ENCODE results near the gene MYO18A. TPM values are rescaled to one million over a fixed set of nuclear protein-coding genes. Genes with fewer than 3 reads are reported as not detected.
"Not testable (repeated sequence)": the region's sequence is repeated elsewhere in the genome, so short reads cannot be mapped to it uniquely, and the experiment has no call there.

Gene MYO18A
- total RNA-seq, 2 donors from 2014 or later: 45.4 to 73.2 TPM

DNA sequence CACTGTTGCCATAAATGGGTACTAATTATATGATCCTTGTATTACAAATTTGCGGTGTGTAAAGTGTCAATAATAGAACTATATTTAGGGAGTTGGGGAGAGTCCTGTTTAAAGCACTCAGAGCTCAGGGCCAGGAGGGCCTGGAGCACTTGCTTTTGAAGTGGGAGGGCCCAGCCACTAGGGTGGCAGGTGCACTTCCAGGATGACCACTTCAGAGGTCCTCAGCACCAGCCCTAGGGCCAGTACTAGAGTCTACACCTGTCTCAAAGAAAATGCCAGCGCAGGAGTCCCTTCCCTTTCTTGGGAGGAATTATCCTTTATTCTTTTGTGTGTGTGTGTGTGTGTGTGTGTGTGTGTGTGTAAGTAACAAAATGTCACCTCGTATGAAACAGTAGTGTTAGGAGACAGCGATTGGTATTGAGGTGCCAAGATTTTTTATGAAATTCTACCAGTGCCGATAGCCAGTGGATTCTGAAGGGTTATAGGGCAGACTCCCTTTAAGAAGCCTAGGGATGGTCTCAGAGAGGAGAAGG, 31.9 kb downstream of the MYO18A start:
- DNase-seq (no peak), ATAC-seq (peak; percentile 2)
- 19 to 27% methylated on average over 5 of the region's 5 CpGs for WGBS, 2 donors
- Histone ChIP-seq H3K4me1 (peaks cover 61% of the 10 kb centered on the region), H3K9me3 (no peaks in the 10 kb centered on the region), H3K4me3 (peak overlapping the region in 1 of 2 donors; percentile 24), H3K27ac (peak overlapping the region; percentile 58 to 85 (median 64)), H3K27me3 (no peaks in the 10 kb centered on the region), H3K36me3 (replicated peaks in 1 of 2; ENCODE audit: insufficient read depth in 1 of 2, low read depth in 2 of 2) (no peaks in the 10 kb centered on the region)
- intact Hi-C loops (cut with DNase I): loop anchor here (5.0 to 10.0 kb wide), 2 partner anchors 34 to 136 kb away; partner anchors contain the start of gene MYO18A
- no peak for TF ChIP-seq POLR2A (IDR thresholded peaks at IDR 0.05)
- TF ChIP-seq, protein P1, sequence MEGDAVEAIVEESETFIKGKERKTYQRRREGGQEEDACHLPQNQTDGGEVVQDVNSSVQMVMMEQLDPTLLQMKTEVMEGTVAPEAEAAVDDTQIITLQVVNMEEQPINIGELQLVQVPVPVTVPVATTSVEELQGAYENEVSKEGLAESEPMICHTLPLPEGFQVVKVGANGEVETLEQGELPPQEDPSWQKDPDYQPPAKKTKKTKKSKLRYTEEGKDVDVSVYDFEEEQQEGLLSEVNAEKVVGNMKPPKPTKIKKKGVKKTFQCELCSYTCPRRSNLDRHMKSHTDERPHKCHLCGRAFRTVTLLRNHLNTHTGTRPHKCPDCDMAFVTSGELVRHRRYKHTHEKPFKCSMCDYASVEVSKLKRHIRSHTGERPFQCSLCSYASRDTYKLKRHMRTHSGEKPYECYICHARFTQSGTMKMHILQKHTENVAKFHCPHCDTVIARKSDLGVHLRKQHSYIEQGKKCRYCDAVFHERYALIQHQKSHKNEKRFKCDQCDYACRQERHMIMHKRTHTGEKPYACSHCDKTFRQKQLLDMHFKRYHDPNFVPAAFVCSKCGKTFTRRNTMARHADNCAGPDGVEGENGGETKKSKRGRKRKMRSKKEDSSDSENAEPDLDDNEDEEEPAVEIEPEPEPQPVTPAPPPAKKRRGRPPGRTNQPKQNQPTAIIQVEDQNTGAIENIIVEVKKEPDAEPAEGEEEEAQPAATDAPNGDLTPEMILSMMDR (IDR thresholded peaks at IDR 0.05): no peak

DNA sequence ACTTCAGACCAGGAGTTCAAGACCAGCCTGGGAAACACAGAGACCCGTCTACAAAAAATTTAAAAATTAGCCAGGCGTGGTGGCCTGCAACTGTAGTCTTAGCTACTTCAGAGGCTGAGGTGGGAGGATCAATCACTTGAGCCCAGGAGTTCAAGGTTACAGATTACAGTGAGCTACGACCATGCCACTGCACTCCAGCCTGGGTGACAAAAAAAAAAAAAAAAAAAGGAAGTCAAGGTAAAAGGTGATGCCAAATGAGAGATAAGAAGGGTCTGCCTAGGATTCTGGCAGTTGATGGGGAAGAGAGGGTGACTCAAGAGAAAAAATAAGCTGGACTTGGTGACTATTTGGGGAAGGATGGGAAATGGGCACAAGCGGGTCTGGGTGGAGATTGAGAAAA, 32.5 kb downstream of the MYO18A start:
- Histone ChIP-seq H3K9me3 (no peaks in the 10 kb centered on the region), H3K27ac (peak overlapping the region in 1 of 4 donors; percentile 85), H3K27me3 (no peaks in the 10 kb centered on the region), H3K4me1 (peaks cover 61% of the 10 kb centered on the region), H3K36me3 (replicated peaks in 1 of 2; ENCODE audit: insufficient read depth in 1 of 2, low read depth in 2 of 2) (no peaks in the 10 kb centered on the region), H3K4me3 (no peak overlapping the region)
- no peak for DNase-seq
- 55 to 57% methylated on average over 4 of the region's 4 CpGs for WGBS, 2 donors
- intact Hi-C loops (cut with DNase I): loop anchor here (5.0 to 10.0 kb wide), 2 partner anchors 35 to 137 kb away; partner anchors contain the start of gene MYO18A
- TF ChIP-seq, protein P1 (IDR thresholded peaks at IDR 0.05): no peak
- TF ChIP-seq POLR2A (IDR thresholded peaks at IDR 0.05): no peak
- ATAC-seq: no peak

DNA sequence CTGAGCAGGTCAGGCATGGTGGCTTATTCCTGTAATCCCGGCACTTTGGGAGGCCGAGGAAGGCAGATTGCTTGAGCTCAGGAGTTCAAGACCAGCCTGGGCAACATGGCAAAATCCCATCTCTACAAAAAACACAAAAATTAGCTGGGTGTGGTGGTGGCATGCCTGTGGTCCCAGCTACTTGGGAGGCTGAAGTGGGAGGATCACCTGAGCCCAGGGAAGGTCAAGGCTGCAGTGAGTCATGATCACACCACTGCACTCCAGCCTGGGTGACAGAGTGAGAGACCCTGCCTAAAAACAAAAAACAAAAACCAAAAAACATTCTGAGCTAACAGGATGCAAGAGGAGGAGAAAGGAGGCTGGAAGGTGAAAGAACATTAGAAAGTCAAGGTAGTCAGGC, 33.0 kb downstream of the MYO18A start:
- H3K36me3 ChIP-seq (replicated peaks in 1 of 2; ENCODE audit: insufficient read depth in 1 of 2, low read depth in 2 of 2); H3K9me3 ChIP-seq; ATAC-seq; H3K4me3 ChIP-seq; DNase-seq; H3K27me3 ChIP-seq; H3K27ac ChIP-seq: not testable (repeated sequence)
- WGBS, 2 donors: 88 to 100% methylated on average over 2 of the region's 2 CpGs
- H3K4me1 ChIP-seq: peaks cover 61% of the 10 kb centered on the region
- intact Hi-C loops (cut with DNase I): loop anchor here (5.0 to 10.0 kb wide), 2 partner anchors 35 to 138 kb away; partner anchors contain the start of gene MYO18A

DNA sequence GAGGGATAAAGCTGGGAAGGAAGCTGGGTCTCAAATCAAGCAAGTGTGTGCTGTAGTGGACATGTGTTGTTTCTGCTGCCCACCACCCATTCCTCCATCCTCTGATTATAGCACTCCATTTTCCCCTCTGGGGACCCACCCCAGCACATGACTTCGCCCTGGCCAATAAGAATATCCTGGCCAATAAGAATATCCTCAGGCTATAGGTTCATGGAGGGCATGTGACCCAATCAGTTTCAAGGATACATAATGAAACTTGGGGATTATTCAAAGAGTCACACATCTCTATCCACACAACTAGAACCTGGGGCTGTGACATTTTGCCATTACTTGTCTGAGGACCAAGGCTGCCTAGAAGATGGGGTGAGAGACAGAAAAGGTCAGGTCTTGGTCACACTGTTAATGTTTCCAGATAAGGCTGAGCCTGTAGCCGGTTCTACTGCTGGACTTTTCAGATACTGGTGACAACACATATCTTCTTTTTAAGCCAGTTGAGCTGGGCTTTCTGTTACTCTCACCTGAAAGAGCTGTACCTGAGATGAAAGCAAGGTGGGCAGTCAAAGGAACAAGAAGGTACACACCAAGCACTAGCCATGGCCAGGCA, 33.7 kb downstream of the MYO18A start:
- no peak overlapping the region for H3K27ac ChIP-seq
- intact Hi-C loops (cut with DNase I): loop anchor here (5.0 to 10.0 kb wide), 2 partner anchors 36 to 138 kb away; partner anchors contain the start of gene MYO18A
- 56 to 60% methylated on average over 2 of the region's 2 CpGs for WGBS, 2 donors
- no peak for ATAC-seq
- no peaks in the 10 kb centered on the region for H3K27me3 ChIP-seq
- H3K4me1 ChIP-seq: peaks cover 56% of the 10 kb centered on the region
- TF ChIP-seq, protein P1 (IDR thresholded peaks at IDR 0.05): no peak
- TF ChIP-seq POLR2A (IDR thresholded peaks at IDR 0.05): no peak
- no peak overlapping the region for H3K4me3 ChIP-seq
- no peak for DNase-seq
- H3K36me3 ChIP-seq (replicated peaks in 1 of 2; ENCODE audit: insufficient read depth in 1 of 2, low read depth in 2 of 2): no peaks in the 10 kb centered on the region
- H3K9me3 ChIP-seq: no peaks in the 10 kb centered on the region

DNA sequence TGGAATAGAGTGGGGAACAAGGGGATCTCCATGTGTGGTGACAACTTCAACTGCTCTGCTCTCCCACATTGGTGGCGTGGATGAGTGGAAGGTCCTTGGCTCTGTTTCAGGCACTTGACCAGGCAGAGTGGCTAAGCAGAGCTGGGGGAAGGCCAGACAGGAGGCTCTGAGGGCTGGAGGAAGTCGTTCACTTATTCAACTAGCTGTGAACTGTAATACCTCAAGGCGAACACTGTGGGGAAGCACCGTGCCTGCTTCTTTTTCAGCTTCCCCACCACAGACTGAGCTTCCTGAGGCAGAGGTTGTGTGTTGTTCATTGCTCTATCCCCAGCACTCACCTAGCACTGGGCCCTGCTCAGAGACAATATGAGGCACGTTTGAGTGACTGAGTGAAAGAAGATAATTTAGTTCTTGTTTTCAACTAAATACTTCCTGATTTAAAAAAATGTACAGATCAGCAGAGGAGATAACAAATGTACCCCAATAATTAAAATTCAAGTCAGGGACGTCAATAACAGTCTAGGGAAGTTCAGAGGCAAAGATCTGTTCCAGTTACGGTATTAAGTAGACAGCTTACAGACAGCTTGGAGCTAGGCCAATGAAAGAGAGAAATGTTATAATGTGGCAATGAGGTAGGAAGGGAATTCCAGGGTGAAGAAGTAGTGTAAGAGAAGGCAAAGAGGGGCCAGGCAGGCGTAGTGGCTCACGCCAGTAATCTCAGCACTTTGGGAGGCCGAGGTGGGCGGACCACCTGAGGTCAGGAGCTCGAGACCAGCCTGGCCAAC, 34.7 kb downstream of the MYO18A start:
- no peak for TF ChIP-seq POLR2A (IDR thresholded peaks at IDR 0.05)
- TF ChIP-seq, protein P1 (IDR thresholded peaks at IDR 0.05): peak; percentile 38 to 76 (median 71)
- peak overlapping the region in 2 of 4 donors; percentile 36 to 56 for H3K27ac ChIP-seq
- H3K36me3 ChIP-seq (replicated peaks in 1 of 2; ENCODE audit: insufficient read depth in 1 of 2, low read depth in 2 of 2): no peaks in the 10 kb centered on the region
- no peaks in the 10 kb centered on the region for H3K27me3 ChIP-seq
- ATAC-seq (peak; percentile 54), DNase-seq (peak; percentile 67 to 83 (median 74))
- WGBS, 2 donors: 39 to 45% methylated on average over 11 to 12 of the region's 12 CpGs
- intact Hi-C loops (cut with DNase I): loop anchor here (5.0 to 10.0 kb wide), 2 partner anchors 37 to 139 kb away; partner anchors contain the start of gene MYO18A
- H3K4me3 ChIP-seq: no peak overlapping the region
- H3K9me3 ChIP-seq: no peaks in the 10 kb centered on the region
- H3K4me1 ChIP-seq: peaks cover 53% of the 10 kb centered on the region
